ES-I3 (cell line): ENCODE measurements around the gene CRB1.
"Not testable (repeated sequence)": the region's sequence is repeated elsewhere in the genome, so short reads cannot be mapped to it uniquely, and the experiment has no call there.

Experiments used
- H3K36me3 ChIP-seq: 2 replicates; pipeline ENCODE4 v1.6.1; 2013; ENCODE audit warnings: mild to moderate bottlenecking, low read length, control low read depth, moderate library complexity; ENCODE audit not compliant: insufficient read depth
- H3K4me1 ChIP-seq: 2 replicates; pipeline ENCODE4 v1.6.1; 2013; ENCODE audit warnings: mild to moderate bottlenecking, control low read depth, low read length; ENCODE audit not compliant: insufficient read depth
- H3K9ac ChIP-seq: 2 replicates; pipeline ENCODE4 v1.6.1; 2013; ENCODE audit warnings: low read depth, mild to moderate bottlenecking, low read length, moderate library complexity
- H3K9me3 ChIP-seq: 2 replicates; pipeline ENCODE4 v1.6.1; 2013; ENCODE audit warnings: mild to moderate bottlenecking, low read length, moderate library complexity; ENCODE audit not compliant: control insufficient read depth, insufficient read depth

CRB1 gene

GRCh38 chr1:197491505-197491904 lies 223.5 kb downstream of the CRB1 start:
- H3K36me3 ChIP-seq, H3K9me3 ChIP-seq, H3K4me1 ChIP-seq, H3K9ac ChIP-seq: not testable (repeated sequence)

GRCh38 chr1:197496722-197497121 lies 228.7 kb downstream of the CRB1 start:
- no peak overlapping the region for H3K9ac ChIP-seq
- no peaks in the 10 kb centered on the region for H3K9me3 ChIP-seq
- no peaks in the 10 kb centered on the region for H3K36me3 ChIP-seq
- no peaks in the 10 kb centered on the region for H3K4me1 ChIP-seq

GRCh38 chr1:197510691-197511378 lies 242.8 kb downstream of the CRB1 start:
- no peak overlapping the region for H3K9ac ChIP-seq
- no peaks in the 10 kb centered on the region for H3K4me1 ChIP-seq
- no peaks in the 10 kb centered on the region for H3K9me3 ChIP-seq
- no peaks in the 10 kb centered on the region for H3K36me3 ChIP-seq

- Histone ChIP-seq H3K36me3 (no peaks in the 10 kb centered on the region), H3K9ac (no peak overlapping the region), H3K4me1 (no peaks in the 10 kb centered on the region)
Observed at GRCh38 chr1:197515421-197515820, 247.4 kb downstream of the CRB1 start.

GRCh38 chr1:197519741-197520334 lies 251.8 kb downstream of the CRB1 start:
- Histone ChIP-seq H3K4me1 (no peaks in the 10 kb centered on the region; the same call in none of the 2 replicates), H3K9ac (no peak overlapping the region), H3K9me3 (no peaks in the 10 kb centered on the region), H3K36me3 (no peaks in the 10 kb centered on the region)

More at GRCh38 chr1:197515421-197515820, 247.4 kb downstream of the CRB1 start:
- no peaks in the 10 kb centered on the region for H3K9me3 ChIP-seq

- Histone ChIP-seq H3K4me1 (no peaks in the 10 kb centered on the region; the same call in none of the 2 replicates), H3K9ac (no peak overlapping the region), H3K36me3 (no peaks in the 10 kb centered on the region), H3K9me3 (no peaks in the 10 kb centered on the region)
Observed at GRCh38 chr1:197521118-197521739, 253.2 kb downstream of the CRB1 start.

GRCh38 chr1:197526736-197527371 lies 258.8 kb downstream of the CRB1 start:
- Histone ChIP-seq H3K9me3 (no peaks in the 10 kb centered on the region), H3K9ac (no peak overlapping the region), H3K36me3 (no peaks in the 10 kb centered on the region), H3K4me1 (no peaks in the 10 kb centered on the region; the same call in 1 of the 2 replicates)
